GM10248 (cell line): ENCODE results near the gene SDK1.

ENCODE experiments used
- CTCF ChIA-PET: fragments of 300-600 bp; sonication (Branson Sonifier 250); formaldehyde crosslinking; extraction: SDS; loops from one replicate; lab custom pipeline; 2021; ENCODE audit warnings: antibody characterized with exemption; lab: Yijun Ruan, JAX
- POLR2A ChIA-PET: fragments of 350-650 bp; sonication (Branson Sonifier 250); formaldehyde crosslinking; extraction: SDS; loops from one replicate; lab custom pipeline; 2020; ENCODE audit warnings: antibody characterized with exemption; lab: Yijun Ruan, JAX
- DNase-seq: peaks from one replicate; pipeline ENCODE4 v3.0.0; 2012; ENCODE audit errors: extremely low spot score
- TF ChIP-seq, protein P1 (sequence below): IDR thresholded peaks from 2 replicates; pipeline ENCODE4 v1.5.1; 2012; ENCODE audit warnings: mild to moderate bottlenecking, low read depth; ENCODE audit errors: extremely low read depth, missing control alignments, control extremely low read depth

Gene SDK1

DNA sequence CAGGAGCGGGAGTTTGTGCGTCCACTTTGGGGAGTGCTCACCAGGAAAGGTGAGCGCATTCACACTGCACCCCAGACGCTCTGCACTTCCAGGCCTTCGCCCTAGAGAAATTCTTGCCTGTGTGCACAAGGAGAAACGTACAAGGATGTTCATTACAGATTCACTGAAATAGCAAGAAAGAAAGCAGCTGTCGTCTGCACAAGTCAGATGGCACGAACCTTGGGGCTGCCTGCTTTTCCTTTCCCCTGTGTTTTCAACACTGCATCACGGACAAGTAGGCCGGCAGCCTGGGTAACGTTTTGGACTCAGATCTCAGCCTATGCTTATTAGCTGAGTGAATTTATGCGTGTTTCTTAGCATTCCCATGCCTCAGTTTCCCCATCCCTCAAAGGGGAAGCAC lies 834.2 kb downstream of the SDK1 start:
- TF ChIP-seq, protein P1, sequence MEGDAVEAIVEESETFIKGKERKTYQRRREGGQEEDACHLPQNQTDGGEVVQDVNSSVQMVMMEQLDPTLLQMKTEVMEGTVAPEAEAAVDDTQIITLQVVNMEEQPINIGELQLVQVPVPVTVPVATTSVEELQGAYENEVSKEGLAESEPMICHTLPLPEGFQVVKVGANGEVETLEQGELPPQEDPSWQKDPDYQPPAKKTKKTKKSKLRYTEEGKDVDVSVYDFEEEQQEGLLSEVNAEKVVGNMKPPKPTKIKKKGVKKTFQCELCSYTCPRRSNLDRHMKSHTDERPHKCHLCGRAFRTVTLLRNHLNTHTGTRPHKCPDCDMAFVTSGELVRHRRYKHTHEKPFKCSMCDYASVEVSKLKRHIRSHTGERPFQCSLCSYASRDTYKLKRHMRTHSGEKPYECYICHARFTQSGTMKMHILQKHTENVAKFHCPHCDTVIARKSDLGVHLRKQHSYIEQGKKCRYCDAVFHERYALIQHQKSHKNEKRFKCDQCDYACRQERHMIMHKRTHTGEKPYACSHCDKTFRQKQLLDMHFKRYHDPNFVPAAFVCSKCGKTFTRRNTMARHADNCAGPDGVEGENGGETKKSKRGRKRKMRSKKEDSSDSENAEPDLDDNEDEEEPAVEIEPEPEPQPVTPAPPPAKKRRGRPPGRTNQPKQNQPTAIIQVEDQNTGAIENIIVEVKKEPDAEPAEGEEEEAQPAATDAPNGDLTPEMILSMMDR = no peak
- no peak for DNase-seq
- POLR2A ChIA-PET = no interaction called here
- CTCF ChIA-PET = no interaction called here

DNA sequence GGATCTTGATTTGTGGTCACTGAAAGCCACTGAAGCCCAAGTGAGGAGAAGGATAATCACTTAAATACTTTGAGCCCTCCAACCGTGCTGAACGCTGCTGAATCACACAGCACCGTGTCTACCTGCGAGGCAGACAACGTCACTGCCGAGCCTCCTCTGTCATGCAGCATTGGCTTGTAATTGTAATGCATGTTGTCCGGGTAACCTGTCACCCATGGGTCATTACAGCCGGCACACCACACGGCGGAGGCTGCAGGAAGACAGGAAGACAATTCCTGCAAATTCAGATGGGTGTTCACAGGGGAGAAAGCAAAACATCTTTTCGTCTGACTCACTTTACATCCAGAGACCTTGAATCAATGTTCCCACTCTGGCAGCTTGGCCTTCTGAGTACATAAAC lies 835.0 kb downstream of the SDK1 start:
- ChIA-PET POLR2A (no interaction called here), CTCF (no interaction called here)
- TF ChIP-seq, protein P1 = no peak
- no peak for DNase-seq

DNA sequence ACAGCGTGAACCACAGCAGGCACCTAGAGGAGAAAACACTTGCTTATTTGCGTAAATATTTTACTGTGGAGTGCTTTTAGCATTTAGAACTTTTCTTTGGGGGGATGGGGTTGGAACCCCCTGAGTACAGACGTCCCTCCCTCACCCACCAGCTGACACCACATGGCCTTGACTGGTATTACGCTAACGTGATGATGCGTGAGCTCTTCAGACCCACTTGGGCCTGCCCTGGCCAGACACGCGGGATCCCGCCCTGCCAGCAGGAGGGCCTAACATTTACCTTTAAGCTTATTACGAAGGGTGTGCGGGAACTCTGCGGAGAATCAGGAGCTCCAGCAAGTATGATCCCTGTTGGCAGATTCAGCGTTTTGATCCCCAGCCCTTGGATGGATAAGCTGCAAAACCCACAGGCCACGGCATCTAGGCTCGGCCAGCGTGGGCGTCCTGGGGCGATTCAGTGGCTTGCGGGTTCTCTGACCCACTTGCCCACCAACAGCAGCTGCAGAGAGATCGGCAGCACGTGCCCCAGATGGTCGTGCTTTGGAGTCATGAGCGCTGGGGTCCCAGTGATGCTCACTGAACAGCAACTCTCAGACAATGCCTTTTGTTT lies 835.6 kb downstream of the SDK1 start:
- POLR2A ChIA-PET = no interaction called here
- DNase-seq = no peak
- CTCF ChIA-PET = interaction anchor here (1.1 kb wide), 1 partner anchor 24 kb away, joined by 3 read pairs; no protein-coding TSS in a partner anchor
- TF ChIP-seq, protein P1 = no peak

DNA sequence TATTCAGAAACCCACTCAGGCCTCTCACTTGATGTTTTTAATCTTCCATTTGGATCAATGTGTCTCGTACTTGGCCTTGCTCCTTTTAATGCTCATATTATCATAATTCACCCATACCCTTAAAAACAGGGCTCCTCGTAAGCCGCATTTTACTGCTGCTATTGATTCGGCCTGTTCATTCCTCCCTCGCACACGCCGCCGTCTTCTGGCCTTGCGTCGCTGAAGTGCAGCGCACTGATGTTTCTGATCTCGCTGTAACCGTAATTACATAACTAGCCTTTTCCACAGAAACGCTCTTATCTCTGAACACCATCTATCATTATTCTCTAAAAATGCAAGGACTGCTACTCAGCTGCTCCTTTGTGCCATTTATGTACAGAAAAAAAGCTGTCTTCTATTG lies 836.5 kb downstream of the SDK1 start:
- POLR2A ChIA-PET = no interaction called here
- TF ChIP-seq, protein P1 = no peak
- DNase-seq = no peak
- CTCF ChIA-PET = no interaction called here

DNA sequence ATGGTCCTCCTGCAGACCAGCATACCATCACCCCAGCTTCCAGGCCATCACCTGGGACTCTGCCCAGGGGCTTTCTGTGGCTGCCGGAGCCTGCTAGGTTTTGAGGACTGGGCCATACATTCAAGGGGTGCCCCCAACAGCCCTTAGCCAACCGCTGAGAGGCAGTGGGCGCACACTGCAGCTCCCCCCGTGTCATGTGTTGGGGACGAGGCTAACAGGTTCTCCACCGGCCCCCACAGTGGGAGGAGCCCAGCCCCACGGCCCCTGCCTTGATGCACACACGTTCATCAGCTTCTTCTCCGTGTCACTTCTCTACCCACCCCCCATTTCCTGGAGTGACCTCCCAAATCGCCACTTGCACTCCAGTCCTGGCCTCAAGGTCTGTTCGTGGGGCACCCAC lies 837.8 kb downstream of the SDK1 start:
- DNase-seq = no peak
- TF ChIP-seq, protein P1 = no peak
- POLR2A ChIA-PET = no interaction called here
- CTCF ChIA-PET = no interaction called here

DNA sequence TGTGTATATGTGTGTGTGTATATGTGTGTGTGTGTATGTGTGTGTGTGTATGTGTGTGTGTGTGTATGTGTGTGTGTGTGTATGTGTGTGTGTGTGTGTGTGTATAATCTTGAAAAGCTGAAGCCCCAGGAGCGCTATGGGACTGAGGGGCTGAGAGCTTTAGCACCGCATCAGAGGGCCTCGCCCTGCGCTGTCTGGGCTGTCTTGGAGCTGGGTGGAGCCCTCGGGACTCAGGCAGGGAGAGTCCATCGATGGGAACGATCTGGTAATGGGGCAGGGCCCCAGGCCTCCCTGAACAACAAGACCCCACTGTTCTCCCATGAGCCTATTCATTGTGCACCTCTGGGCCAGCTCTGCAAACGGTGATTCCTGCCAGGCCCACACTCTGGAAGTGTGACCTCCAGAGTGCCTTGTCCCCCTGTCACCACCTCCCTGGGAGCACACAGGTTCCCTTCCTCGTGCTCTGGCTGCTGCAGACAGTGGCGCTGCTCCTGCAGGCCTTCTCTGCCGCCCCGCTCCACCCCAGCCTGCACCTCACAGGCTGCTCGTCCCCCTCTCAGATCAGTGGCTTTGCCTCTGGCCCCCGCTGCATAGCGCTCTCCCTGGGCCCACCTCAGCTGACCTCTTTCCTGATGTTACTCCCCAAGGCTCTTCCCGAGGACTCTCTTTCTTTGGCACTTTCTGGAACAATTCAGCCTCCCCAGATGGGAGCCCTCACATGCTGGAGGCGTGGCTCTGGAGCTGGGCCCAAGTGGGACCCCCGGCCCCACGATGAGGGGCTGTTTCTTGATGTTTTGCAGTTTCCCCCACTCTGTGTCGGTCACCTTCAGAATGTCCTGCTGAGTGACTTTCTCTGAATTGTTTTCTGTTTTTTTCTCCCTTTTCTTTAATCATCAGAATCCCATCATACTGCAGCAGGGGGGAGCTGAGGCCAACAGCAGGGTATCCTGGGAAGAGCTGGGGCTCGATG lies 838.9 kb downstream of the SDK1 start:
- POLR2A ChIA-PET = no interaction called here
- TF ChIP-seq, protein P1 = no peak
- CTCF ChIA-PET = no interaction called here
- no peak for DNase-seq
